Activated T-helper 1 cell treated with anti-CD3 and anti-CD28 coated beads, Interleukin-2, amount 50 U/mL, for 16 hours (primary cell): ENCODE data around the gene FAM200A.
"Not testable (repeated sequence)": the region's sequence is repeated elsewhere in the genome, so short reads cannot be mapped to it uniquely, and the experiment has no call there.

Source experiments
- DNase-seq, 2 donors: peaks; one replicate each; pipeline ENCODE4 v3.0.0-alpha.2; 2020; ENCODE audit warnings: low read depth in 1 of 2, low spot score in 1 of 2

The FAM200A gene

DNA sequence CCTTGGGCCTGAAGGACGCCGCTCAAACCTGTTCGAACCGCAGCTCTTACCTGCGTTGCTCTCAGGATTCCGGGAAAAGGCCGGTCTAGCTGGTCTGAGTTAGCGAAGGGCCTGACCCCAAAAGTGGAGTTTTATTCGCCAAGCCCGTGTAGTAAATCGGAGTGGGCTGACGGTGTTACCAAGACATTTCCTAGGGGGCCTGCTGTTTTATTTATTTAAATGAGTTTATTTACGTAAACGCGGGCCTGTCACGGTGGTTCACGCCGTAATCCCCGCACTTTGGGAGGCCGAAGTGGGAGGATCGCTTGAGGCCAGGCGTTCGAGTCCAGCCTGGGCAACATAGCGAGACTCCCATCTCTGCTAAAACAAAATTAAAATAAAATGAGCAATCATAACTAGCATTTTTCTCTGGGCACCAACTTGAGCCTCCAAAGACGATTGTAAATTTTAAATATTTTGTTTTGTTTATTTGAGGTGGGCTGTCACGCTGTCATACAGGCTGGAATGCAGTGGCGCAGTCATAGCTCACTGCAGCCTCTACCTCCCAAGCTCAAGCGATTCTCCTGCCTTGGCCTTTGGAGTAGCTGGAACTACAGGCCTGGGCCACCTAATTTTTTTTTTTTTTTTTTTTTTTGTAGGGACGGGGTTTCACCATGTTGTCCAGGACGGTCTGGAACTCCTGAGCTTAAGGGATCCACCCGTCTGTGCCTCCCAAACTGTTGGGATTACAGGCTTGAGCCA, 7.4 kb upstream of the FAM200A start:
- DNase-seq: no peak

DNA sequence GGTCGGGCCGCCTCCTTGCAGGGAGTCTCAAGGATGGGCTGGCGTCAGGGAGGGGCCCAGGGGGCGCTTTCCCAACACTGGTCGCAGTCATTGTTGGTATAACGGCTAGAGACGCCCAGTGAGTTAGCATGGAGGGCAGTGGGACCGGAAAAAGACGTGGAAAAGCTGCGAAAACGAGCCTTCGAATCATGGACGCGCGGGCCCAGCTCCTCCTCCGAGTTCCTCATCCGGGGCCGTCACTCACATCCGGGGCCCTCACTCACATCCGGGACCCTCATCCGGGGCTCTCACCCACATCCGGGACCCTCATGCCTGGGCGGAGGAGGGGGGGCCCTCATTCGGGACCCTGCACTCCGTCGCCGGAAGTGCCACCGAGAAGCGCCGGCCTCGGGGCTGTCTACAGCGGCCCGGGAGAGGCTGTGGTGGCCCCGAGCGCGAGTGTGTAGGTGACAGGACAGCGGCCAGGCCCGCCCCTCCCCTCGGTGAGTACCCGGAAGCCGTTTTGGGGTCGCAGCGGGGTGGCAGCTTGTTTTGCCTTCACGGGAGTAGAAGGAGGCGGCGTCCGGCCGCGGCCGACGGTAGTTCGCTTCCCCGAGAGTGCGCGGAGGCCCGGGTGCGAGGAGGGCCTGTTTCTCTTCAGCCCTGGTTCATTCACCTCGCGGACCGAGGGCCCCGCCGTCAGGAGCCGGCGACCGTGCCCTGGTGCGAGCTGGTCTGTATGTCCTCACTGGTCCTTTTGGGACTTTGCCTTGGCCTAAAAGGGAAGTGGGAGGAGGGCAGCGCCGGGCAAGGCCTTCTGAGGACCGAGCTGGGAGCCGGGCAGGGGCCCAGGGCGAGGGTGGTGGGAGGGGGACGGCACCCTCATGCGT, 6.6 kb upstream of the FAM200A start, which contains the start of gene ZNF655:
ZNF655 (plus strand) TSS at position 337 of the 869 bp plus-strand sequence. CDS start 1,918 bp downstream, outside the sequence.
- peak; percentile 81 to 83 for DNase-seq

DNA sequence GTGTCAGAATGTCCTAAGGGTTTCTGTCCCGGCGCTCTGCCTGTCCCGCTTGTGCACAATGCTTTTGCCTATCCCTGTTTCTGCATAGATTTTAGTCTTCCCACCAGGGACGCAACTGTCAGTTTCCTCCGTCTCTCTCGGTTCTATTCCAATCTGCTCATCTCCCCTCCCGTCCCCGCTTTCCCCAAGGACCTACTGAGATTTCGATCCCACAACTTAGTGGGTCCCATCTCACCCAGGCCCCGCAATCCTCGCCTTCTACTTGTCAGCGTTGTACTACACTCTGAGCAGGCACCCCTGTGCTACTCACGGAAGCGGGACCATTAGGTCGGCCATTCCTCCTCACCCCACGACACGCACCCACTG, 6.0 kb upstream of the FAM200A start:
- DNase-seq: no peak

DNA sequence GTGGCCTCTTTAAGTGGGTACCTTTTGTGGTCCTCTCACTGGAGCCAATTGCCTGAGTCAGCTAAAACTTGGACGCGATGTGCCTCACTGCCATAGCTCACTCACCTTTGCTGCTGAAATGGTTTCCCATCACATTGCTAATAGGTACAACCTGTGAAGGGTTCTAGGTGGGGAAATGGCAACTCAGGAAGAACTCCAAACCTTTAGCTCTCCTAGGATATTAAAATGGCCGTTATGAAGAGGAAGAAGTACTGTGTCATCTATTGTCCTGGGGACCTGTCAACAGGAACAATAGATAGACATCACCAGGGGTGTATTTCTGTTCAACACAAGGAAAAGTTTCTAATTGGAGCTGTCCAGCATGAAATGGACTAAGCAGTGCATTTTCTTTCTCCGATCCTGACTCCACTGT, 5.3 kb upstream of the FAM200A start:
- DNase-seq: no peak

DNA sequence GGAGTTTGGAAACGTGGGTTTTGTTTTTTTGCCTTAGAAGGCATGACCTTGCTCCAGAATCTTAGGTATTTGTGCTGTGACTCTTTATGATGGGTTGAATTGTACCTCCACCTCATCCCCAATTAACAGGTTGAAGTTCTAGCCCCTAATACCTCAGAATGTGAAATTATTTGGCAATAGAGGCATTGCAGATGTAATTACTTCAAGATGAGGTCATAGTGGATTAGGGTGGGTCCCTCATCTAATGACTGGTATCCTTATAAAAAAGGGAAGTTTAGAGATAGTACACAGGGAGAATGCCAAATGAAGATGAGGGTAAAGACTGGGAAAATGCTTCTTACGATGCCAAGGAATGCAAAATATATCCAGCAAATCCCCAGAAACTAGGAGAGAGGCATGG, 3.0 kb upstream of the FAM200A start:
- DNase-seq: no peak

DNA sequence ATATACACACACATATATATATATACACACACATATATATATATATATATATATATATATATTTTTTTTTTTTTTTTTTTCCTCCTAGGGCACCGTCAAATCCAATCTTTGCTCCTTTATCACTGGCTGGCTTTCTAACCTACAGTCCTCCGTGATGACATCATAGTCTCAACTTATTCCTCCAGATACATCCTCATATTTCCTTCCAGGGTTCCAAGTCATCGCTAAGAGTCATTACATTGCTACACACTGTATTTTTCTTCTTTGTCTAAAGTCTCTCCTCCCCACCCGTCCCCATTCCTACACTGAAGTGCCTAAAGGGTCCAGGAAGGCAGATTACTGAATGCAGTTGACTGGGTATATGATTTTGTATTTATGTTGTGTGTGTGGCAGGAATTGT, 1.1 kb upstream of the FAM200A start:
- DNase-seq: no peak

DNA sequence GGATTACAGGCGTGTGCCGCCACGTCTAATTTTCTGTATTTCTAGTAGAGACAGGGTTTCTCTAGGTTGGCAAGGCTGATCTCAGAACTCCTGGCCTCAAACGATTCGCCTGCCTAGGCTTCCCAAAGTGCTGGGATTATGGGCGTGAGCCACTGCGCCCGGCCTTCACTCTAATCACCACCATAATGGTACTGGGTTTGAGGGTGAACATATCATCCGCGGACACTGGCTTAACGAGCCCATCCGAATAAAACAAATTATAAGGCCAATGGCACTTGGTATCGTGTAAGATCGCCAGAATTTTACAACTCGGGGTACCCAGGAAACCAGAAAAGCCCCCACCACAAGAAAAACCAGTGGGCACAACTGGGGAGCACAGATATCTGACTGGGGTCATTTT, 580 bp downstream of the FAM200A start:
- no peak for DNase-seq

DNA sequence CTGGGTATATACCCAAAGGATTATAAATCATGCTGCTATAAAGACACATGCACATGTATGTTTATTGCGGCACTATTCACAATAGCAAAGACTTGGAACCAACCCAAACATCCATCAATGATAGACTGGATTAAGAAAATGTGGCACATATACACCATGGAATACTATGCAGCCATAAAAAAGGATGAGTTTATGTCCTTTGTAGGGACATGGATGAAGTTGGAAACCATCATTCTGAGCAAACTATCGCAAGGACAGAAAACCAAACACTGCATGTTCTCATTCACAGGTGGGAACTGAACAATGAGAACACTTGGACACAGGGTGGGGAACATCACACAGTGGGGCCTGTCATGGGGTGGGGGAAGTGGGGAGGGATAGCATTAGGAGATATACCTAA, 2.4 kb downstream of the FAM200A start:
- not testable (repeated sequence) for DNase-seq

DNA sequence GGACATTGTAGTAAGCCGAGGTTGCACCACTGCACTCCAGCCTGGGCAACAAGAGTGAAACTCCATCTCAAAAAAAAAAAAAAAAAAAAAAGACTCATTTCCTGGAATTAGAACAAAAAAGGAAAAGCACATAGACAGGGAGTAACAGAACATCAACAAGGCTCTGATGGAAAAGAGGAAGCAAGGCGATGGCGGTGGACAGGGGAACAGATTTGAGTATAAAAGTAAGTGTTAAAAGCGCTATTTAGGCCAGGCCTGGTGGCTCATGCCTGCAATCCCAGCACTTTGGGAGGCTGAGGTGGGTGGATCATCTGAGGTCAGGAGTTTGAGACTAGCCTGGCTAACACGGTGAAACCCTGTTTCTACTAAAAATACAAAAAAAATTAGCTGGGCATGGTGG, 6.6 kb downstream of the FAM200A start:
- not testable (repeated sequence) for DNase-seq

DNA sequence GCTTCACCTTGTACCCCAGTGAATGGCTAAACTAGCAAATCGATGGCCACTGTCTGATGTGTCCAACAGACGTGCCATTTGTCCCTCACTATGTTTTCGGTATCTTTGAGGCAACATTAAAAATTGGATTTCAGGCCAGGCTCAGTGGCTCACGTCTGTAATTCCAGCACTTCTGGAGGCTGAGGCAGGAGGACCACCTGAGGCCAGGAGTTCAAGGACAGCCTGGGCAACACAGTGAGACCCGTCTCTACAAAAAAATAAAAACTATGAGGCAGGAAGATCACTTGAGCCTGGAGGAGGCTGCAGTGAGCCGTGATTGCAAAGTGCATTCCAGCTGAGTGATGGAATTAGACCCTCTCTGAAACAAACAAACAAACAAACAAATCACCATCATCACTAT, 8.0 kb downstream of the FAM200A start:
- no peak for DNase-seq

DNA sequence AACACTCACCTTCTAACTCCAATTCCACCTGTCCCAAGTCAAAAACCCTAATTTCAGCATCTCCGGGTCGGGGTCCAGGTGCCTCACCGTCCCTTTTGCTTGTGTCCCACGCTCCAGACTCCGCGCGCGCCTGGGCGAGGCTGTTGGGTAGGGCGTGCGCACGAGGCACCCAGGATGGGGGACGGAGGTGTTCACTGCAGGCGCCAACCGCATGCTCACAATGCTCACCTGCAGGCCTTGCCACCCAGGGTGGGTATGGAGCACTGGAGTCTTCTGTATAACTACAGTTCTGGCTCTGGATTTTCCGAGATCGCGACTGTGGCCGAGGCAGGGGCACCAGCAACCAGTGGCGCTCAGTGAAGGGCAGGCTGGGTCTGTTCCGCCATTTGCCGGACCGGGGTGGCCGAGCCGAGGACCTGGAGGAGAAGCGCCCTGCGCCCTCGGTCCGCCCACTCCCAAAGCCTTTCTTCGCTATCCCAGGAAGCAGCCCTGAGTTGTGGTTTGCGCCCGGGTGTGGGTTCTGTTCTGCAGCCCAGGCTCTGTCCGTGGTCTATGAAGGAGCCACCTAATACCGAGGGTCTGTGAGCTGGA, 8.7 kb downstream of the FAM200A start:
- no peak for DNase-seq

DNA sequence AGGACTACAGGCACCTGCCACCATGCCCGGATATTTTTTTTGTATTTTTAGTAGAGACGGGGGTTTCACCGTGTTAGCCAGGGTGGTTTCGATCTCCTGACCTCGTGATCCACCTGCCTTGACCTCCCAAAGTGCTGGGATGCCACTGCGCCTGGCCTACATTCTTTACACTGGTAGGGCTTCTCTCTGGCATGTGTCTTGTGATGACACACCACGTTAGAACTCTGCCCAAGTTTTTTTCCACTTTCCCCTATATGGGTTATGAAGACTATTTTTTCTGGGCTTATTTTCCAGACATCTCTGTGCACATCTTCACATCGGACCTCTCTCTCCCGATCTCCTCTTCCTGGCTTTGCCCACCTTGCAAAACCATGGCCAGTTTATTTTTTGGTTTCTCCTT, 10.7 kb downstream of the FAM200A start:
- no peak for DNase-seq

DNA sequence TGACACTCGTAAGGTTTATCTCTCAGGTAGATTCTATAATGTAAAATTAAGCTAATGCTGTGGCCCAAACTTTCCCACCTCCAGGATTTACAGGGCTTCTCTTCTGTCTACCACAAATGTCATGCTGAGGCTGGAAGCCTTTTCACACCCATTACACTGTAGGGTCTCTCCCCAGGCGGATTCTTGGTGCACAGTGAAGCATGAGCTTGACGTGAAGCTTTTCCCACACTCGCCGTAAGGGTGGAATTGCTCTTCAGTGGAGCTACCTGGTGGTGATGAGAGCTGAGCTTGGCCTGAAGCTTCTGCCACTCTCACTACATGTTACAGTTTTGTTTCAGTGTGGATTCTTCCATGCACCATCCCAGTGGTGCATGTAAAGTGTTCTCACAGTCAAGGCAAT, 11.4 kb downstream of the FAM200A start:
- no peak for DNase-seq

DNA sequence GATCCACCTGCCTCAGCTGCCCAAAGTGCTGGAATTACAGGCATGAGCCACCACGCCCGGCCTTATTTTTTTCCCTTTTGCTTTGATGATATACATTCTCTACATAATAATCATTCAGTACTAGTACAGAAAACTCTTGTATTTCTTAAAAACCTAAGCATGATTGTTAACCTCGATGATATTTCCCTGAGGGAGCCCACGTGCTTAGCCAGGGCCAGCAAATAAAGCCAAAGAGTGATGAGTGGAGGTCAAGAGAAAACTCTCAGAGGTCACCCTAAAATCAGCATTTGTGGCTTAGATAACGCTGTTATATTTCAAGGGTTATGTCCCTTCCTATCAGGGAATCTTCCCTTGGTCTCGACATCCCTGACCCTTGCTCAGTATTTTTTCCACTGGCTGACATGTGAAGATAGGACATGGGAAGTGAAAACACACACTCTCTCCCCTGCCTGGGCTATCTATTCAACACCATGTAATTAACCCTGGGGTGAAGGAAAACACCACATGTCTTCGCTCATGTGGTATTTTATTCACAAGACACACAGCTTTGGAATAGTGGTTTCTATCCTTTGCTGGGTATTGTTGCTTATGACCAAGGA, 12.6 kb downstream of the FAM200A start:
- no peak for DNase-seq

DNA sequence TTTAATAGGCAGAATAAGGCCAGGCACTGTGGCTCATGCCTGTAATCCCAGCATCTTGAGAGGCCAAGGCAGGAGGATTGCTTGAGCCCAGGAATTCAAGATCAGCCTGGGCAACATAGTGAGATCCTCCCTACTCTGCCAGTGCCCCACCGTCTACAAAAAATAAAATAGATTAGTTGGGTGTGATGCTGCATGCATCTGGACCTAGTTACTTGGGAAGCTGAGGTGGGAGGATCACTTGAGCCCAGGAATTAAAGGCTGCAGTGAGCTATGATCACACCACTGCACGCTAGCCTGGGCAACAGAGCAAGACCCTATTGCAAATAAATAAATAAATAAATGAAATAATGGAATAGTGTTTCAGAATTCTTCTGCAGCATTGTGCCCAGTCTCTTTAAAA, 16.2 kb downstream of the FAM200A start:
- DNase-seq: no peak

DNA sequence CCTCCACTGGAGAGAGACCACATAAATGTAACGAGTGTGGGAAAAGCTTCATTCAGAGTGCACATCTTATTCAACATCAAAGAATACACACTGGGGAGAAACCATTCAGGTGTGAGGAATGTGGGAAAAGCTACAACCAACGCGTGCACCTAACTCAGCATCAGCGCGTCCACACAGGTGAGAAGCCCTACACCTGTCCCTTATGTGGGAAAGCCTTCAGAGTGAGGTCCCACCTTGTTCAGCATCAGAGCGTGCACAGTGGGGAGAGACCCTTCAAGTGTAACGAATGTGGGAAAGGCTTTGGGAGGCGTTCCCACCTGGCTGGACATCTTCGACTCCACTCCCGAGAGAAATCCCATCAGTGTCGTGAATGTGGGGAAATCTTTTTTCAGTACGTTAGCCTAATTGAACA, 20.6 kb downstream of the FAM200A start:
- DNase-seq: no peak

DNA sequence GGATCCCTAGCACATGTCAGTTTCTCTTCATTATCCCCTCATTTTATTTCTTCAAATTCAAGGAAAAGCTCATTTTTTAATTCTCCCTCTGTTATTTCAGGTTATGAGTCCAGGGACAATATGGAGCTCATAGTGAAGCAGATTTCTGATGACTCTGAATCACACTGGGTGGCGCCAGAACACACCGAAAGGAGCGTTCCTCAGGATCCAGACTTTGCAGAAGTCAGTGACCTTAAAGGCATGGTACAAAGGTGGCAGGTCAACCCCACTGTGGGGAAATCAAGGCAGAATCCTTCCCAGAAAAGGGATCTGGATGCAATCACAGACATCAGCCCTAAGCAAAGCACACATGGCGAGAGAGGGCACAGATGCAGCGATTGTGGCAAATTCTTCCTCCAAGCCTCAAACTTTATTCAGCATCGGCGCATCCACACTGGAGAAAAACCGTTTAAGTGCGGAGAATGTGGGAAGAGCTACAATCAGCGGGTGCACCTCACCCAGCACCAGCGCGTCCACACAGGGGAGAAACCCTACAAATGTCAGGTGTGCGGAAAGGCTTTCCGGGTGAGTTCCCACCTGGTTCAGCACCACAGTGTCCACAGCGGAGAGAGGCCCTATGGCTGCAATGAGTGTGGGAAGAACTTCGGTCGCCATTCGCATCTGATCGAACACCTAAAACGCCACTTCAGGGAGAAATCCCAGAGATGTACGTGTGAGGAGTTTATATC, 26.0 kb downstream of the FAM200A start:
- no peak for DNase-seq

DNA sequence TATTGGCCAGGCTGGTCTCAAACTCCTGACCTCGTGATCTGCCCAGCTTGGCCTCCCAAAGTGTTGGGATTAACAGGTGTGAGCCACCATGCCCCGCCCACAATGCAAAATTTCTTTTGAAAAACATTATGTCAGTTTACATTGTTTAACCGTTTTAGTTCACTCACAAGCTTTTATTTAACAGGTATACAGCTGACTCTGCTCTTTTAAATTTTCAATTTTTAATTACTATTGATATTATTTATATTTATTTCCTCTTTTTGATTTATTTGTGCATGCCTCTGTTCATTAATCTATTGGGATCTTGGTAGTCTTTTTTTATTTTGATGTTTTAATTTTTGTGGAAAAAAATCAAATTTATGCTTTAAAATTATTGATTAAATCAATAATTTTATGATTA, 30.5 kb downstream of the FAM200A start:
- no peak for DNase-seq

DNA sequence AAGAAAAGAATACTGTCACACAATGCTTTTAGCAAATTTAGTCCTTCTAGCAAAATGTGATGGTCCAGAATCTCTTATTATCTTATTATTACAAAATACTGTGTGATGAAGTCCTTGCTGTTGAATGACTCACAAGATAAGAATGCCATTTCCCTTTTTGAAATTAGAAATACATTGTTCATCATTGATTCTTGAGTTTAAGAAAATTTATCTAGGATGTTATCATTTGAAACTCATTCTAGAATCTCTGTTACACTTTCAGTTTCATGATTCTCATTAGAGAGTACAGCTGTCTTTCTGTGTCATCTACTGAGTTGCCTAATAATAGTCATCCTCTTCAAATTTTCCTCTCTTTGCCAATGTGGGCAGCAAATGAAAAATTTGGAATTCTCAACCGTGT, 37.9 kb downstream of the FAM200A start:
- DNase-seq: no peak

DNA sequence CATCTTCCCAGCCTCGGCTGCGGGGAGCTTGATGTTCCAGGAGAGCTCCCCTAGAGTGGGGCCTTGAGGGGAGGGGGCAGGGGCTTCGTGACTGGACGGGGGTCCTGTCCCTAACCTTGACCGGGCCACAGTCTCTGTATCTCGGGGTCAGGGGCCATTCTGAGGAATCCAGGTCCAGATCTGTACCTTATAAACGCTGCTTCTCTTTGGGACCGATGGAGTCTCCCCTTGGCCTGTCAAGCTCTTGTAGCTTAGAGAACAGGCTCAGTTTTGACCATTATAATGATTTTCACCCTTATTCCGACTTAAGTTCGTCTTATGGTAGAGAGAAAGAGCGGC, 46.6 kb downstream of the FAM200A start:
- no peak for DNase-seq
